ENCODE data around the gene YIPF1.
"Not testable (repeated sequence)": the region's sequence is repeated elsewhere in the genome, so short reads cannot be mapped to it uniquely, and the experiment has no call there.

The YIPF1 gene

DNA sequence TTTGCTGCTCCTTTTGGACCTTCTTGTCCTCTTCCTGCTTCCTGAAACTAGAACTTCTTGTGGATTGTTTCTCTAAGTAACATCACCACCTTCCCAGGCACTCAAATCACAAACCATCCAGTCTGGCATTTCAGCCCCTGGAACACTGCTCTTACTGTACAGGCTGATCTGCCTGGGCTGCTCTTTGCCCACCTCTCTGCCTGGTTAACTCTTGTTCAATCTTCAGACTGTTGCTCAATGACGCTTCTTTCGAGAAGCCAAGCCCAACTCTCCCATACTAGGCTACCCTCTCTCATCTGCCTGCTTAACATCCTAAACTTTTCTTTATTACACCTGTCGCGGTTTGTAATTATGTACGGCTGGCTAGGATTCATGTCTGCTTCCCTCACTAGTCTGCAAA lies 5.0 kb upstream of the YIPF1 start:
- DNase-seq (ENCODE audit: low read depth in 2 of 2) = no peak

- no peak for DNase-seq (ENCODE audit: low read depth in 2 of 2)
Observed at GRCh38 chr1:53893999-53894636, 4.5 kb upstream of the YIPF1 start, which contains the start of gene DIO1. Gene DIO1, plus strand, starts transcription at chr1:53894187. Its CDS starts 24 bp downstream, at chr1:53894211.

DNA sequence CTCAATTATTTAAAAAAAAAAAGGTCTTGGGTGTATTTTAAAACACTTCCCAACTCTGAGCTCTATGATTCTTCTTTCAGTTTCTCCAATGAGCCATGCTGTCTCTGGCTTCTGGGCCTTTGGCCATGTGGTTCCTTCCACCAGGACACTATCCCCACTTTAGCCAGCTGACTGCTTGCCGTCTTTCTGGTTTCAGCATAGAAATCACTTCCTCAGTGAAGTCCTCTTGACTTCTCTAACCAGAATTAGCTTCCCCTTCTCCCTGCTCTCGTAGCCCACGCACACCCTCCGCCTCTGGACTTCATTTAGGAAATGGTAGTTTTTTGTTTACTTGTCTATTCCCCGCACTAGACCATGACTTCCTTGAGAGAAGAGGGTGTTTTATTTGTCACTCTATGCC lies 3.3 kb upstream of the YIPF1 start:
- DNase-seq (ENCODE audit: low read depth in 2 of 2) = no peak

GRCh38 chr1:53891678-53892077 lies 2.1 kb upstream of the YIPF1 start:
- no peak for DNase-seq (ENCODE audit: low read depth in 2 of 2)

DNA sequence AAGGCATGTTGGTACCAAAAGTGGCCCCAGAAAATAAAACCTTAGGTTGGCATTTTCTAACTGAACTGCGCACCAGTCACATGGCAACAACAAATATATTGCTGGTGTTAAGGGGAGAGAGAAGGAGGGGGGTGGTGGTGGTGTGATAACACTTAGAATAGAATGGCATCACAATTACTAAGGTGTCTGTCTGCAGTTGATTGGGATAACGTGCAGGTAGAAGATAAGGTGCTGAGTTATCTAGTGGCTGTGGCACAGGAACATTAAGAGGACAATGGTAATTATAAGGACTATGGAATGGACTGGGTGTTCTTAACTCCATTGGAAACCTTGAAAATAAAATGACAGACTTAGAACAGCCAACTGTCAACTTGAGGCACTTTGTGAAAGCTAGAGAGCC lies 1.4 kb upstream of the YIPF1 start:
- no peak for DNase-seq (ENCODE audit: low read depth in 2 of 2)

DNA sequence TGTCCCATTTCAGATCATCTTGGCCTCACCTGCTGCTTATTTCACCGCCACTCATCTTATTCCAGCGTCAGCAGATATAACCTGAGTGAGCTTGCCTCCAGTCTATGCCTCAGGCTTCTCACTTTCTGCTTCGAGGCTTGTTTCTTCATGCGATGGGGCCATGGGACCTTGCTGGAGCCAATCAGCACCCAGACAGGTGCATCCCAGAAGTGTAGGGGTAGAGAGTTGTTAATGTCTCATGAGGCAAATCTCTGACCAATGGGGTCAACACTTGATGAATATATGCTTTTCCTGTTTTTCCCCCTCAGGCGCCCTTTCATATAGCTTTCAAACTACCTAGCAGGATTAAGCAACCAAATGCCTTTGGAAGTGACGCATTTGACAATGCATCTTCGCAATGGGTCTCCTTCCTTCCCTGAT lies 935 bp upstream of the YIPF1 start:
- DNase-seq (ENCODE audit: low read depth in 2 of 2) = no peak

GRCh38 chr1:53888681-53889080 lies 916 bp downstream of the YIPF1 start:
- DNase-seq (ENCODE audit: low read depth in 2 of 2) = no peak

GRCh38 chr1:53883600-53883999 lies 6.0 kb downstream of the YIPF1 start:
- not testable (repeated sequence) for DNase-seq (ENCODE audit: low read depth in 2 of 2)

DNA sequence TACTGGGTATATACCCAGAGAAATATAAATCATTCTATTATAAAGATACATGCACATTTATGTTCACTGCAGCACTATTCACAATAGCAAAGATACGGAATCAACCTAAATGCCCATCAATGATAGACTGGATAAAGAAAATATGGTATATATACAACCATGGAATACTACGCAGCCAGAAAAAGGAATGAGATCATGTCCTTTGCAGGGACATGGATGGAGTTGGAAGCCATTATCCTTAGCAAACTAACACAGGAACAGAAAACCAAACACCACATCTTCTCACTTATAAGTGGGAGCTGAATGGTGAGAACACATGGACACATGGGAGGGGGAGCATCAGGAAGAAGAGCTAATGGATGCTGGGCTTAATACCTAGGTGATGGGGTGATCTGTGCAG lies 7.7 kb downstream of the YIPF1 start:
- DNase-seq (ENCODE audit: low read depth in 2 of 2) = not testable (repeated sequence)

- no peak for DNase-seq (ENCODE audit: low read depth in 2 of 2)
Observed at GRCh38 chr1:53878492-53879105, 11.0 kb downstream of the YIPF1 start.

DNA sequence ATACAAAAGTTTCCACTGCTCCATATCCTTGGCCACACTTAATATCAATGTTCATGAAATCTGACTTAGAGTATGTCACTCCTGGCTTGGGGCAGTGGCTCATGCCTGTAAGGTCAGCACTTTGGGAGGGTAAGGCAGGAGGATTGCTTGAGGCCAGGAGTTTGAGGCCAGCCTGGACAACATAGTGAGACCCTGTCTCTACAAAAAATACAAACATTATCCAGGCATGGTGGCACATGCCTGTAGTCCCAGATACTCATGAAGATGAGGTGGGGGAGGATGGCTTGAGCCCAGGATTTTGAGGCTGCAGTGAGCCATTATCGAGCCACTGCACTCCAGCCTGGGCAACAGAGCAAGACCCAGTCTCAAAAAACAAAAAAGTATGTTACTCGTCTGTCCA lies 14.4 kb downstream of the YIPF1 start:
- not testable (repeated sequence) for DNase-seq (ENCODE audit: low read depth in 2 of 2)

- no peak for DNase-seq (ENCODE audit: low read depth in 2 of 2)
Observed at GRCh38 chr1:53871773-53872484, 17.7 kb downstream of the YIPF1 start.

DNA sequence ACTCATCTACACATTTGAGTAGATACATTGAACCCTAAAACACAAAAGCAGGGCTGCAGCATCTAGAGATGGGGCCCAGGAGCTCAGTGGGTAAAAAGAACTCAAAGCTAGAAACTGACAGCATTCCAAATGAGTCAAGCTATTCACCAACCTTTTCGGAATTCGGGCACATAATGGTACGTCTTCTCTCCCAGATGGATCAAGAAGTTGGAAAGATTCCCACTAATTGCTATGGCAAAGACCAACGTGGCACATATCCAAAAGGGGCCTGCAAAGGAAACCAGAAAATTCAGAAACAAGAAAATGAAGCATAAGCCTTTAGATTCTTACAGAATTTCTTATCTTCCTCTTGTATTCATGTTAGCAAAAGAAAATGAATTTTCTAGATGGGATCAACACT lies 18.4 kb downstream of the YIPF1 start:
- DNase-seq (ENCODE audit: low read depth in 2 of 2) = no peak

GRCh38 chr1:53869454-53870117 lies 20.0 kb downstream of the YIPF1 start:
- DNase-seq (ENCODE audit: low read depth in 2 of 2) = no peak

DNA sequence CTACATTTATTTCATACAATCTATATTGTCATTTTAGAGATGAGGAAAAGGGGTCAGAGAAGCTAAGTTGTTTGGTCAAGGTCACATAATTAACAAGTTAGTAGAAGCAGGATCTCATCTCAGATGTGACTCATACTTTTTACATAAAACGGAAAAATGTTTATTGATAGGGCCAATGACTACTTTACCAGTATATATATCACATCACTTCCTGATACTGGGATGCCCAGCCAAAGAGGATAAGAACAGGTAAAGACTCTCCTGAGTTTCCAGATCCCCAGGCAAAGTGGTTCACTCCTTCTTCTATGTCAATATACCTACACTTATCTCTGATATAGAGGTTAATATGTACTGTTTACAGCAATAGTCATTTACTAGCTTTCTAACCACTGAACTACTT lies 21.0 kb downstream of the YIPF1 start:
- no peak for DNase-seq (ENCODE audit: low read depth in 2 of 2)

GRCh38 chr1:53862507-53862906 lies 27.1 kb downstream of the YIPF1 start:
- DNase-seq (ENCODE audit: low read depth in 2 of 2) = no peak

DNA sequence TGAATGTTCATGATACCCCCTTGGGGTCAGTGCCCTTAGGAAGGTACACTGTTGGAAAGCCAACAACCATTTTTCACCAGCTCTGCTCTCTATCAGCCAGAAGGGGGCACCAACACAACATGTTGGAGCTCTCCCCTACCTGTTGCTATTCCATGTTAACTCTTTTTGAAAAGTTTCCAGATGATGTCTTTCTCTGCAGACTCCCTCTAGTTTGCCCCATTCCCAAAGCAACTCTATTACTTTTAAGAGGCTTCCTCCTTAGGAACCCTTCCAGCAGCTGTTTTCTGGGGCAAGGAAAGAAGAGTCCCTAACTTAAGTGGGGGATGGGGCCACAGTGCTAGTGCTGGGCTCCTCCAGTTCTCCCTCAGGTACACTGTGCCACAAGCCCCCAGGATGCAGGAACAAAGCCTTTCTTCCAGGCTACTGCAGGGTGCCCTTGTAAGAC lies 28.6 kb downstream of the YIPF1 start:
- DNase-seq (ENCODE audit: low read depth in 2 of 2) = peak in 1 of 2 donors; percentile 8

DNA sequence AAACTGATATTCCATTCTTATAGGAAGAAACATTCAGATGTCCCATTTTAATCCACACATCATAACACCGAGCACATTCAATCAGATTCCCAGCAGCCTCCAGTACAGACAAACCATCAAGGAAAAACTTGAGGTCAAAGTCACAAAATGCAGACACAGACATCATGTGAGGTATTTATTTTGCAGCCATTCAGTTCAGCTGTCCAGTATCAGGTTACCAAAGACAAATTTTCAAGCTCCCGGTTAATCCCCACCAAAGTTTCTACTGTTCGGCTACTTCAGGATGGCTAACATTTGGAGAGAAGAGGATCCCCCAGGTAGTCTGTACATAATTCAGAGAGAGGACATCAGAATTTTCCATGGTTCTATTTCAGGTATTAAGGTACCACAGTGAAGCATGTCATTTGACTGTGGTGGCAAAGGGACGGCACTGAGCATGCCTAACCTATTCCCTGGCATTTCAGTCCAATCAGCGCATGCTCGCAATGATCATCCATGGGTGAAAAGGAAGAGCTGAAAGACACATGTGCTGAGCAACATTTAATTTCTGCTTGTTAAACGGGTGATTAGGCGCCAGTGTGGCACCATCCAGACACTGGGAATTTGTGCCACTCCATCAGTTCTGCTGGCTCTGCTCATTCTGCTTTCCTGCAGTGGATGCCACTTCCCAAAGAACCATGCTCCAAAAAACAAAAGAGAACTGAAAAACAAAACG lies 37.9 kb downstream of the YIPF1 start:
- no peak for DNase-seq (ENCODE audit: low read depth in 2 of 2)

DNA sequence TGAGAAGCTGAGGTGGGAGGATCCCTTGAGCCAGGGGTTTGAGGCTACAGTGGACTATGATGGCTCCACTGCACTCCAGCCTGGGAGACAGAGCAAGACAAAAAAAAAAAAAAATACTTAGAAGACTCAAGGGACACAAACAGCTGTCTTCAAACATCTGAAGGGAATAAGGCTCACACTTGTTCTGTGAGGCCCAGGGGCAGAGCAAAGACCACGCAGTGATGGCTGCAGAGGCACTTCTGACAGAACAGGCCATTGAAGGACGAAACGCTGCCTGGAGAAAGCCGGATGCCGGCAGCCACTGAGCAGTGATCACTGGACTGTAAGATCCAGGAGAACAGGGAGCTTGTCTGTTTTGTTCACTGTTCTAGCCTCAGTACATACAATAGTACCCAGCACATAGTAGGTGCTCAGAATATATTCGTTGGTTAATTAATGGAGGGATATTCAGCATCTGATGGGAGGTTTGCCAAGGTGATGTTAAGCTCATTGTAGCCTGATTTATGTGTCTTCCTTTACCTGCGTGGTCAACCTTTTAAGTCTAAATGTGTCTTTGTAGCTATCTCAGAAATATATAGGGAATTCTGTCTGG lies 39.4 kb downstream of the YIPF1 start:
- no peak for DNase-seq (ENCODE audit: low read depth in 2 of 2)

DNA sequence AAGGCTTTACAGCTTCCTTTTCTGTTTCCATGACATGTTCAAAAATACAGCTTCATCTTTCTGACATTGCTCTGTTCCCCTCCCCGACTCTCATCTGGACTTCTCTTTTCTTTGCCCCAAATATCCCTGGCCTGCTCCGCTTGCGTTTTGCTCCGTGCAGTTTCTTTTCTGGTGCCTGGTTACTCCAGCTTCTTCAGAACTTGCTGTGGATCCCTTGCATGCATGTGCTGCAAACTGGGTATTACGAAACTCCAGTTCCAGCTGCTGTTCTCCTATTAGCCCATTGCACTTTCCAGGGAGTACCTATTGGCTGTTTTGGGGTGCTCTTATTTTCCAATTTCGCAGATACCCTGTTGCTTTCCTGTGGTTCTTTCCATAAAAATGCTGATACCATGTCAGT lies 41.6 kb downstream of the YIPF1 start:
- no peak for DNase-seq (ENCODE audit: low read depth in 2 of 2)

DNA sequence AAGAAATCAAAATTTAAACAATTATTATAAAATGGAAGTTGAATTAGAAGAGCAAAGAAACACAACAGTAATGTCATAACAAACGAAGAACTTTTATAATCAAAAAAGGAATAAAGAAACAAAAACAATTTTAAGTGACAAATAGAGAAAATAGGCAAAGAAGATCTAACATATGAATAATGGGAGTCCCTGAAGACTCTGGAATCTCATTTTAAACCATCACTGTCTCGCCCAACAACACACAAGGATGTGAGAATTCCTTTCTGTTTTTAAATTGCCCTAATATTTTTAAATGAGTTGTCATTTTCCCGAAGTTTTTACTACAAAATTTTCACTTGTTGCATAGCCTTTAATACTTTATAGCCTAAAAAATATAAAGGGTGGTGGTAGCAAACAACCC lies 47.2 kb downstream of the YIPF1 start:
- no peak for DNase-seq (ENCODE audit: low read depth in 2 of 2)

GRCh38 chr1:53838654-53838974 lies 51.0 kb downstream of the YIPF1 start:
- DNase-seq (ENCODE audit: low read depth in 2 of 2) = no peak

All from stimulated activated CD8-positive, alpha-beta memory T cell treated with anti-CD3 and anti-CD28 coated beads, Interleukin-15, amount 100 ng/mL, for 4 hours (primary cell).